Transverse colon (tissue), 4 donors: ENCODE data around the gene PGR.

ENCODE experiments used
- CTCF ChIP-seq, 5 experiments: fragments of 200-600 bp in 3 of 5; fragments of 450-650 bp in 2 of 5; sonication (generic) in 3 of 5; IDR thresholded peaks; 1 replicate in 2 of 5; 2 replicates in 3 of 5; pipeline ENCODE4 v1.5.1; 2016 to 2017; ENCODE audit warnings: antibody characterized with exemption in 5 of 5, inconsistent platforms in 3 of 5, mild to moderate bottlenecking in 2 of 5, moderate library complexity in 1 of 5
- EP300 ChIP-seq: sonication (generic); formaldehyde crosslinking; IDR thresholded peaks from one replicate; pipeline ENCODE4 v1.6.1; 2017; ENCODE audit warnings: antibody characterized with exemption, low read depth
- POLR2A ChIP-seq: fragments of 450-650 bp; IDR thresholded peaks from one replicate; pipeline ENCODE4 v1.6.1; 2016; ENCODE audit warnings: antibody characterized with exemption, mild to moderate bottlenecking, moderate library complexity
- POLR2AphosphoS5 ChIP-seq, 3 donors: sonication (generic); formaldehyde crosslinking; IDR thresholded peaks; one replicate each; pipeline ENCODE4 v1.6.1; 2016; ENCODE audit warnings: antibody characterized with exemption in 3 of 3

DNA sequence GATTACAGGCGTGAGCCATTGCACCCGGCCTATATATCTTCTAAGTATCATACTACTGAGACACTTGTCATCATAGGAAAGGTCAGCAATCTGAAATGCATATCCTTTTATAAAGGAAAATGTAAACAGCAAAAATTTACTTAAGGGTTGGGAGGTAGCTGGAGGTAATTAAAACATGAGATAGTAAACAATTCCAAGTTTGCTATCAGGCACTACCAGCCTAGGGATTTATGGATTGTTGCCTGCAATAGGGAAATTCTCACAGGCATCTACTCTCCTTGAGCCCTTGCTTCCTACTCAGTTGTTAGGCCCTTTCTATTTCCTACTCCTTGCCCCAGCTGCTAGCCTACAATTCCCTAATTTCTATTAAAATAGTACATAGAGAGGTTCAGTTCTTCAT is 16.1 kb downstream of the PGR start:
- TF ChIP-seq POLR2A (no peak), CTCF (IDR thresholded peaks at IDR 0.05) (no peak), POLR2AphosphoS5 (IDR thresholded peaks at IDR 0.05) (no peak), EP300 (no peak)
